T-helper 17 cell (primary cell): ENCODE results near the gene GDNF. TPM values are rescaled to one million over a fixed set of nuclear protein-coding genes. Genes with fewer than 3 reads are reported as not detected.
"Not testable (repeated sequence)": the region's sequence is repeated elsewhere in the genome, so short reads cannot be mapped to it uniquely, and the experiment has no call there.

Experiments used
- ATAC-seq: fragments of 150-1000 bp; cut with Tn5 transposase; 2 replicates; pipeline ENCODE4 v1.10.0; 2021; ENCODE audit warnings: mild to moderate bottlenecking, moderate library complexity
- DNase-seq, 3 donors: peaks; one replicate each; pipeline versions ENCODE4 v3.0.0 to v3.0.0-alpha.2; 2020 to 2021
- H3K9me3 ChIP-seq: one replicate; pipeline ENCODE4 v1.7.0; 2013; ENCODE audit warnings: low read length, mild to moderate bottlenecking; ENCODE audit not compliant: control insufficient read depth, poor library complexity, severe bottlenecking
- H3K27ac Mint-ChIP-seq: one replicate; pipeline ENCODE4 v1.8.0; 2022; ENCODE audit warnings: mild to moderate bottlenecking, moderate library complexity, mixed read lengths
- H3K27me3 Mint-ChIP-seq: one replicate; pipeline ENCODE4 v1.8.0; 2022; ENCODE audit warnings: mixed read lengths
- H3K36me3 Mint-ChIP-seq: one replicate; pipeline ENCODE4 v1.8.0; 2022; ENCODE audit warnings: low read depth, mixed read lengths
- H3K4me1 Mint-ChIP-seq: one replicate; pipeline ENCODE4 v1.8.0; 2022; ENCODE audit warnings: mild to moderate bottlenecking, mixed read lengths
- H3K4me3 Mint-ChIP-seq: one replicate; pipeline ENCODE4 v1.8.0; 2022; ENCODE audit warnings: mild to moderate bottlenecking, moderate library complexity, mixed read lengths
- total RNA-seq, 4 donors: library from RNA in 2 of 4; stranded (reverse) in 2 of 4; gene quantifications; one replicate each; pipeline ENCODE4 v1.2.3 and lab custom pipeline; 2022 to 2026

The GDNF gene
- total RNA-seq, 2 donors from 2014 or later = not detected

DNA sequence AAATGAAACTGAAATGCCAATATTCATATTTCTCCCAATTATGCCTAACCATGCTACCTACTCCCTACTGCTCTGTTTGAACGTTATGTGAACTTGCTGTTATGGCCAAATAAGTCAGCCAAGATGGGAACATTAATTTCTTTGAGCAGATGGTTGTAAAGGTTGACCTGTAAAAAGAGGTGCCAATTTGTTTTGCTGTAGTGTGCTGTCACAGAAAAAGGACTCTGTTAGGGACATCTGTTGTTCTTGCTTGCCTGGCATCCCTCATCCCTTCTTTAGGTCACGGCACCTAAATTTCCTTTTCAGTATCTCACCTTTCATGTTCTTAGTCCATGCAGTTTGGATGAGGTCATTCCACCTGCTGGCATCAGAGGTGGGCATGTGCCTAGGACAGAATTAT, 35.4 kb downstream of the GDNF start:
- no peaks in the 10 kb centered on the region for H3K4me1 Mint-ChIP-seq
- peaks cover 9% of the 10 kb centered on the region for H3K27me3 Mint-ChIP-seq
- H3K9me3 ChIP-seq = no peaks in the 10 kb centered on the region
- H3K36me3 Mint-ChIP-seq = no peaks in the 10 kb centered on the region
- H3K4me3 Mint-ChIP-seq = no peak overlapping the region
- ATAC-seq (no peak), DNase-seq (no peak)
- H3K27ac Mint-ChIP-seq = no peak overlapping the region

DNA sequence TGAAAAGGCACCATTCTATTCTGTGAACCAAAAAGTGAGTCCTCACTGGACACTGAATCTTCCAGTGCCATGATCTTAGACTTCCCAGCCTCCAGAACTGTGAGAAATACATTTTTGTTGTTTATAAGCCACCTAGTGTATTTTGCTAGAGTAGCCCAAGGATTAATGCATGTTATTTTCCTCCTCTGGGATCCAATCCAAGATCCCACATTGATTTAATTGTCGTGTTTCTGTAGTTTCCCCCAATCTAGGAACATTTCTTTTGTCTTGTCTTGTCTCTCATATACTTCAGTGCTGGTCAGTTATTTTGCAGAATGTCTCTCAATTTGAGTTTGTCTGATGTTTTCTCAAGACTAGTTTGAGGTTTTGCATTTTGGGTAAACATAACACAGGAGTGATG, 36.4 kb downstream of the GDNF start:
- no peak overlapping the region for H3K27ac Mint-ChIP-seq
- H3K9me3 ChIP-seq = no peaks in the 10 kb centered on the region
- peaks cover 9% of the 10 kb centered on the region for H3K27me3 Mint-ChIP-seq
- no peaks in the 10 kb centered on the region for H3K36me3 Mint-ChIP-seq
- no peak overlapping the region for H3K4me3 Mint-ChIP-seq
- H3K4me1 Mint-ChIP-seq = no peaks in the 10 kb centered on the region
- no peak for DNase-seq
- no peak for ATAC-seq

DNA sequence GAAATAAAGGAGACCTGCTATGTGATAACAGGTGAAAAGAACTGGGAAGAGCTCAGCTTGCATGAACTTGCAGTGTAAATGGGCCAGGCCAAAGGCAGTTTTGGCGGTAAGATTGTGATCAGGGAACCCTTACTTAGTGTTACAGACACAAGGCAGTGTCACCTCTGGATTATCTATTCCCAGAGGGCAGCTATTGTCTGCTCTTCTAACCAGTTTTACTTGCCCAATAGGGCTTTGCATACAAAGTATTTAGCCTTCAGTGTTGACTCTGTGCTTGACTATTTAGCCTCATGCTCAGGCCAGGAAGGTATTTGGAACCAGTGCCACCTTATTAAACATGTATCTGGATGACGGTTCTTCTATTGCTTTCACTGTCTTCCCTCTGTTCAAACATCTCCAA, 38.3 kb downstream of the GDNF start:
- no peak overlapping the region for H3K4me3 Mint-ChIP-seq
- no peaks in the 10 kb centered on the region for H3K4me1 Mint-ChIP-seq
- ATAC-seq (no peak), DNase-seq (no peak)
- H3K27me3 Mint-ChIP-seq = peaks cover 4% of the 10 kb centered on the region
- no peaks in the 10 kb centered on the region for H3K36me3 Mint-ChIP-seq
- no peaks in the 10 kb centered on the region for H3K9me3 ChIP-seq
- no peak overlapping the region for H3K27ac Mint-ChIP-seq

DNA sequence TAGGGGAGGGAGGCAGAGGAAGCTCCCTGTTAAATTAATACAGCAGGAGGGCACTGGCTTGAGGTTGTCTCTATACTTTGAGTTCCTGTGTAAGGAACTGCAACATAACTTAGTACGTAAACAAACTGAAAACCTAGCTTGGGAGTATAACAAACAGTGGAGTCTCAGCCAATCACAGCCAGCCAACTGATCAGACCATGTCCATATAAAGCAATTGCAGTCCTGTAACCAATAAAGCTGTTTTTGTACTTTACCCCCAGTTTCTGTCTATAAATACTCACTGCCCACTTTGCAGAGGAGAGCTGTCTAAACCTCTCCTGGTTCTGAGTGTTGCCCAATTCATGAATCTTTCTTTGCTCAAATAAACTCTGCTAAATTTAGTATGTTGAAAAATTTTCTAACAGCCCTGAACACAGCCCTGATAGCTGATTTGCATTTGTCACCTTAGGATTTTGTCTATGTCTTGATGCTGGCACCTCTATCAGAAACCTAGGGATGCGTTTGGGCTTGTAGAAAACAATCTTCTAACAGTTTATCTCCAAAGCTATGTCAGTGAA, 39.9 kb downstream of the GDNF start:
- no peaks in the 10 kb centered on the region for H3K27me3 Mint-ChIP-seq
- H3K9me3 ChIP-seq = no peaks in the 10 kb centered on the region
- no peak overlapping the region for H3K27ac Mint-ChIP-seq
- H3K4me3 Mint-ChIP-seq = no peak overlapping the region
- H3K4me1 Mint-ChIP-seq = no peaks in the 10 kb centered on the region
- DNase-seq = no peak
- H3K36me3 Mint-ChIP-seq = no peaks in the 10 kb centered on the region
- no peak for ATAC-seq

DNA sequence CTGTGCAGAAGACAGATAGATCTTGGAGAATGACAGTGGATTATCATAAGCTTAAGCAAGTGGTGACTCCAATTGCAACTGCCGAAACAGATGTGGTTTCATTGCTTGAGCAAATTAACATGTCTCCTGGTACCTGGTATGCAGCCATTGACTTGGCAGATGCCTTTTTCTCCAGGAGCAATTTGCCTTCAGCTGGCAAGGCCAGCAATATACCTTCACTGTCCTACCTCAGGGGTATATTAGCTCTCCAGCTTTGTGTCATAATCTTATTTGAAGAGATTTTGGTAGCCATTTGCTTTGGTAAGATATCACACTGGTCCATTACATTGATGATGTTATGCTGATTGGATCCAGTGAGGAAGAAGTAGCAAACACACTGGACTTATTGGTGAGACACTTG, 43.4 kb downstream of the GDNF start:
- H3K36me3 Mint-ChIP-seq, H3K4me3 Mint-ChIP-seq, DNase-seq, ATAC-seq, H3K4me1 Mint-ChIP-seq, H3K27me3 Mint-ChIP-seq, H3K27ac Mint-ChIP-seq, H3K9me3 ChIP-seq: not testable (repeated sequence)

DNA sequence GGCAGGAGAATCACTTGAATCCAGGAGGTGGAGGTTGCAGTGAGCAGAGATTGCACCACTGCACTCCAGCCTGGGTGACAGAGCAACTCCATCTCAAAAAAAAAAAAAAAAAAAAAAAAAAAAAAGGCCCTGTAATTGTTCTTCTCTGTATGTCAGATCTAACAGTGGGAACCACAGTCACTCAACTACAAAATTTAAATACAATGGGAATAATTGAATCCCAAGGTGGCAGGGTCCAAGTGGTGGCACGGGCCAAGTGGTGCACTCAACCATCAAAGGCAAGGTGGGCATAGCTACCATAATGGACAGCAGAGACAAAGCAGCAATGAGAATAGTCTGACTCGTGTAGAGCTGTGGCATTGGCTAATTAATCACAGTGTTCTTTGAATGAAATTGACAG, 44.5 kb downstream of the GDNF start:
- H3K4me1 Mint-ChIP-seq = not testable (repeated sequence)

GRCh38 chr5:37792975-37793631, 46.7 kb downstream of the GDNF start:
- DNase-seq = no peak
- H3K4me1 Mint-ChIP-seq = no peaks in the 10 kb centered on the region
- no peak overlapping the region for H3K27ac Mint-ChIP-seq
- ATAC-seq = no peak
- no peaks in the 10 kb centered on the region for H3K9me3 ChIP-seq
- H3K36me3 Mint-ChIP-seq = peaks cover 2% of the 10 kb centered on the region
- peaks cover 12% of the 10 kb centered on the region for H3K27me3 Mint-ChIP-seq
- H3K4me3 Mint-ChIP-seq = no peak overlapping the region

More for the DNA sequence above, 44.5 kb downstream of the GDNF start:
- H3K9me3 ChIP-seq, ATAC-seq, H3K4me3 Mint-ChIP-seq, H3K27me3 Mint-ChIP-seq, DNase-seq, H3K36me3 Mint-ChIP-seq, H3K27ac Mint-ChIP-seq: not testable (repeated sequence)

DNA sequence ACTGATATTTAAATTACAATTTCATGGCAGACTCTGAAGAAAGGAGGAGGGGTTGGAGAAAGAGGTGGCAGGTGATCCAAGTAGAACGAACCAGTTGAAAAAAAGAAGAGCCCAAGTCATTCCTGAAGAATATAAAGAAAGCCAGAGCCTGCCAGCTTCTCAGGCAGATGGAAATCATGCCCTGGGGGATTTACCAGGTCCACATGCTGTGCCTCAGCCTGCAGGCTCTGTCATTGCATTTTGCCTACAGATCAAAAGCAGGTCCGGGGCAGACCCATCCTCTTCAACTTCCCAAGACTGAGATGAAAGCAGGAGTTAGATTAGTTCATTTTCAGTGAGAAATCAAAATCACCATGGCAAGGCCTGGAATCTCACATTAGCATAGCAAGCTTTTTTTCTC, 48.5 kb downstream of the GDNF start:
- H3K36me3 Mint-ChIP-seq = peaks cover 2% of the 10 kb centered on the region
- DNase-seq (no peak), ATAC-seq (no peak)
- H3K9me3 ChIP-seq = no peaks in the 10 kb centered on the region
- H3K4me1 Mint-ChIP-seq = no peaks in the 10 kb centered on the region
- no peak overlapping the region for H3K4me3 Mint-ChIP-seq
- no peak overlapping the region for H3K27ac Mint-ChIP-seq
- H3K27me3 Mint-ChIP-seq = peaks cover 18% of the 10 kb centered on the region

- H3K9me3 ChIP-seq = no peaks in the 10 kb centered on the region
- Mint-ChIP-seq H3K27ac (no peak overlapping the region), H3K4me3 (no peak overlapping the region), H3K27me3 (peaks cover 19% of the 10 kb centered on the region), H3K4me1 (no peaks in the 10 kb centered on the region), H3K36me3 (peaks cover 3% of the 10 kb centered on the region)
- no peak for DNase-seq
- ATAC-seq = no peak
These were observed 49.9 kb downstream of the GDNF start for GRCh38 chr5:37789991-37790390.

- Mint-ChIP-seq H3K27ac (no peak overlapping the region), H3K4me1 (no peaks in the 10 kb centered on the region), H3K4me3 (no peak overlapping the region), H3K27me3 (peaks cover 19% of the 10 kb centered on the region), H3K36me3 (peaks cover 2% of the 10 kb centered on the region)
- ATAC-seq (no peak), DNase-seq (no peak)
- H3K9me3 ChIP-seq = no peaks in the 10 kb centered on the region
These were observed 52.1 kb downstream of the GDNF start for GRCh38 chr5:37787742-37788141.

DNA sequence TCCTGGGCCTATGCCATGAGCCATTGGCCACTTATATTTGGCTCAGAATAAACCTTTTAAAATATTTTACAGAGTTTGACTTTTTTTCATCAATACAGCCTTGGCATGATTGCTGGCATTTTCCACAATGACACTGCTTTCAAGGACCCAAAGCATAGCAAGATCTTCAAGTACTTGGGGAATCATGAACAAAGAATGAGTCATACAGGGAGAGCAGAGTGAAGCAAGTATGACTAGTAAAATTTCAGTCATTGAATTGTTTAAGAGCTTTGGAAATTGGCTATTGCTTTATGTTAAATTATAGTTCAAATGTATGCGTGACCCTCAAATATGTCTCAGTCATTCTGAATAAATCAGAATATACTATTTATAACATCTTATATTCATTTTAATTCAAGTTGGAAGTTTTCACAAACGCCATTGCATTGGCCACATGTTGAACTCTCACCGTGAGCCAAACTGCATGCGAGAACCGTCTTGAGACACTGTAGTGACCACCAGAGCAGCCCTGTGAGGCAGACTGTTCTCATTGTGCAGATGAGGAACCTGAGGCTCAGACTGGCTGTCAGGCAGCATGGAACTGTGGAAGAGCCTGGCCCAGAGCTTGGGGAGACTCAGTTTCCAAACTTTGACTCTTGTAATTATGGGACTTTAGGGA, 52.9 kb downstream of the GDNF start:
- Mint-ChIP-seq H3K27me3 (peaks cover 24% of the 10 kb centered on the region), H3K36me3 (peaks cover 2% of the 10 kb centered on the region), H3K27ac (no peak overlapping the region), H3K4me3 (no peak overlapping the region), H3K4me1 (no peaks in the 10 kb centered on the region)
- ATAC-seq (no peak), DNase-seq (no peak)
- no peaks in the 10 kb centered on the region for H3K9me3 ChIP-seq

- Mint-ChIP-seq H3K36me3 (peaks cover 2% of the 10 kb centered on the region), H3K4me1 (no peaks in the 10 kb centered on the region), H3K27ac (no peak overlapping the region), H3K27me3 (peaks cover 24% of the 10 kb centered on the region), H3K4me3 (no peak overlapping the region)
- no peak for DNase-seq
- no peak for ATAC-seq
- no peaks in the 10 kb centered on the region for H3K9me3 ChIP-seq
These were observed 53.4 kb downstream of the GDNF start for GRCh38 chr5:37786416-37786815.

DNA sequence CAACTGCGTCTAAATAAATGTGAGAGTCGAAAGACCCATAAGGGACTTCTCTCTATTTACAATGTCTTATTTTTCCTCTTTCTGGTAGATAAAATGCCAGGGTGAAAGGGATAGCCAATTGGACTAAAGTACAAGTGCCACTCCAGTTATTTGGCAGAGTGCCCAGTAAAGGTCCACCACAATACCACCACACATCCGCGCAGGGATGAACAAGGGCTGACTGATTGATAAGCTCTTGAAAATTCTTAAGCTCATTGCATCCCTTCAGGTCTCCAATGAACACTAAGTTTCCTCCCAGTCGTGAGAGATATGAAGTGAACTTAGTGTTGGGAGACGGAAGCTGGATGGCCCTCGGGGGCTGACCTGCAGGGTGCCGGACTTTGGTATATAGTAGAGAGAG, 58.4 kb downstream of the GDNF start:
- not testable (repeated sequence) for H3K27me3 Mint-ChIP-seq, H3K36me3 Mint-ChIP-seq, ATAC-seq, H3K9me3 ChIP-seq, DNase-seq, H3K4me1 Mint-ChIP-seq, H3K27ac Mint-ChIP-seq, H3K4me3 Mint-ChIP-seq
